ENCODE results near the gene VWF. TPM values are rescaled to one million over a fixed set of nuclear protein-coding genes. Genes with fewer than 3 reads are reported as not detected.

Gene VWF
- total and polyA plus RNA-seq, 2 of the 13 experiments (the other 11 are each of a cell fraction or from before 2014, with no cell fraction given) = 0.20 to 0.25 TPM

GRCh38 chr12:5908251-5908650 lies 216.2 kb downstream of the VWF start (continued):
- TF ChIP-seq ZNF577 (CRISPR knock-in tag; IDR thresholded peaks at IDR 0.05; ENCODE audit: borderline replicate concordance, low read depth) (no peak), ESRRA (CRISPR knock-in tag; IDR thresholded peaks at IDR 0.05; ENCODE audit: low read depth) (no peak)

GRCh38 chr12:5907807-5908206 lies 216.7 kb downstream of the VWF start:
- DNase-seq (ENCODE audit: low spot score) = no peak

More at GRCh38 chr12:5907807-5908206, 216.7 kb downstream of the VWF start:
- TF ChIP-seq NR2F2 (IDR thresholded peaks at IDR 0.05; ENCODE audit: borderline replicate concordance, low read depth) = no peak
- TF ChIP-seq U2AF2 (IDR thresholded peaks at IDR 0.05; ENCODE audit: low read depth, low read length) = no peak
- TF ChIP-seq SRY (CRISPR knock-in tag; IDR thresholded peaks at IDR 0.05) = no peak
- no peak for TF ChIP-seq ZNF496 (CRISPR knock-in tag; IDR thresholded peaks at IDR 0.05; ENCODE audit: insufficient replicate concordance)
- no peak for TF ChIP-seq KLF12 (CRISPR knock-in tag; IDR thresholded peaks at IDR 0.05; ENCODE audit: borderline replicate concordance)
- TF ChIP-seq PATZ1 (CRISPR knock-in tag; IDR thresholded peaks at IDR 0.05) = no peak
- no peak for TF ChIP-seq ETS1 (CRISPR knock-in tag; IDR thresholded peaks at IDR 0.05)
- no peak for TF ChIP-seq ZNF234 (CRISPR knock-in tag; conservative IDR thresholded peaks at IDR 0.05)
- no peak for TF ChIP-seq ZNF672 (CRISPR knock-in tag; IDR thresholded peaks at IDR 0.05)
- TF ChIP-seq KDM4B (CRISPR knock-in tag; IDR thresholded peaks at IDR 0.05) = no peak
- no peak for TF ChIP-seq ZBTB46 (CRISPR knock-in tag; IDR thresholded peaks at IDR 0.05; ENCODE audit: borderline replicate concordance)
- TF ChIP-seq ELF3 (CRISPR knock-in tag; IDR thresholded peaks at IDR 0.05) = no peak
- TF ChIP-seq TCF12 (IDR thresholded peaks at IDR 0.05) = no peak
- no peak for TF ChIP-seq TCF12 (CRISPR knock-in tag; IDR thresholded peaks at IDR 0.05)
- TF ChIP-seq ZNF34 (CRISPR knock-in tag; IDR thresholded peaks at IDR 0.05; ENCODE audit: borderline replicate concordance) = no peak
- ChIA-PET POLR2A (no interaction called here), CTCF (ENCODE audit: low intra/inter-chr PET ratio, low total read pairs) (no interaction called here)
- Histone ChIP-seq H3K79me2 (ENCODE audit: insufficient read depth, low read length) (no peaks in the 10 kb centered on the region), H3K4me2 (ENCODE audit: low read depth, low read length) (no peak overlapping the region), H3K27me3 (ENCODE audit: control insufficient read depth in 1 of 2, insufficient read depth in 2 of 2, low read length in 2 of 2) (peaks cover 0 to 3% of the 10 kb centered on the region in 2 experiments; a peak in 2 of 5 replicates), H2AFZ (ENCODE audit: low read length) (no peak overlapping the region), H3K9me3 (ENCODE audit: low read length) (no peaks in the 10 kb centered on the region), H3K36me3 (replicated peaks in 1 of 2; ENCODE audit: control insufficient read depth in 1 of 2, insufficient read depth in 2 of 2, low read length in 2 of 2) (no peaks in the 10 kb centered on the region), H4K20me1 (ENCODE audit: insufficient read depth, low read length) (no peaks in the 10 kb centered on the region), H3K4me1 (ENCODE audit: insufficient read depth, low read length) (no peaks in the 10 kb centered on the region), H3K27ac (ENCODE audit: extremely low read length, insufficient read depth, low read length) (no peak overlapping the region), H3K9ac (ENCODE audit: insufficient read depth, low read depth, low read length) (no peak overlapping the region), H3K4me3 (replicated peaks in 1 of 3; ENCODE audit: insufficient read depth in 1 of 3, low read depth in 2 of 3, low read length in 3 of 3) (no peak overlapping the region)
- in situ Hi-C loops (cut with HindIII; ENCODE audit: extremely low pct_ligation_motif_present, low pct_unique_long_range_greater_than_20kb) = no loop called here
- intact Hi-C loops (cut with micrococcal nuclease; ENCODE audit: unreplicated experiment) = no loop called here
- WGBS (ENCODE audit: low lambda C conversion rate) = 1% methylated on average over 10 of the region's 10 CpGs
- ATAC-seq (no peak), FAIRE-seq (no peak)
- BruUV-seq (replicated peaks) = no TSS peak

Measured in HepG2 (cell line).